ENCODE results near the gene CIZ1.
A peak's percentile ranks its signal among the peaks of the same experiment; 100 is the strongest.

Gene CIZ1

DNA sequence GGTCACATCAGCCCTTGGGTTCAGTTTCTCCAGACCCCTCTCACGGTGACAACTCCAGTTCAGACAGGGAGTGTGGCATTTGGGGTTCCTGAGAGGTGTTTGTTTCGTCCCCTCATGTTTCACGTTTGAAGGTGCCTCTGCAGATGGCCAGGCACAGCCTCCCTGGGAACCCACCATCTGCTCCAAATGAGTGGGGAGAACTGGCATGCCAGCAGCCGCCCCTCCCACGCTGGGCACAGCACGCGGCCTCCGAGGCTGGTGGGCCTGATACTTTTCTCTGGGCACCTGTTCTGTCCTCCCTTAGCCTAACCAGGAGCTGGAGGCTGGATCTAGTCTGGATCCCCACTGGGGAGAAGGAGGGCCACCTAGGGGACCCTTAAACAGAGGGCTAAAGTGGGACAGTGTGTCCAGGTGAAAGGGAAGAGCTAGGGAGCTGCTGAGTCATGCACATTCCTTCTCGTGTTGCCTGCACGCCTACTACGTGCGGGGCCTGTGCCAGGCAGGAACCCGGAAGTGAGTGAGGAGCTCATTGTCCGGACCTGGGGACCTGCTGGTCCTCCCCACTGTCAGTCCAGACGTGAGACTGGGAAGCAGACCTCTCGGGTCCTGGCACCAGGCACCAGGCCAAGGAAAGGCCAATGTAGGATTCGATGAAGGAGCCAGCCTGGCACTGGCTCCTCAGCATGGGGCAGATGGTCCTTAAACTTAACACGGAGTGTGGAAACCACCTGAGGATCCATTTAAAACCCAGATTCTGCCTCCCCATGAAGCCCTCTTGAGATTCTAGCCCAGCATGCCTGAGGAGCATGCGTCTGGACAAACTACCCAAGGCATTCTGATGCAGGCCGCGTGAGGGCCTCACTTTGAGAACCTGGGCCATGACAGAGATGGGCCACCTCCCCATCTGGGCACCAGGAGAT lies 23.5 kb upstream of the CIZ1 start:
- DNase-seq (ENCODE audit: low read depth) = no peak

DNA sequence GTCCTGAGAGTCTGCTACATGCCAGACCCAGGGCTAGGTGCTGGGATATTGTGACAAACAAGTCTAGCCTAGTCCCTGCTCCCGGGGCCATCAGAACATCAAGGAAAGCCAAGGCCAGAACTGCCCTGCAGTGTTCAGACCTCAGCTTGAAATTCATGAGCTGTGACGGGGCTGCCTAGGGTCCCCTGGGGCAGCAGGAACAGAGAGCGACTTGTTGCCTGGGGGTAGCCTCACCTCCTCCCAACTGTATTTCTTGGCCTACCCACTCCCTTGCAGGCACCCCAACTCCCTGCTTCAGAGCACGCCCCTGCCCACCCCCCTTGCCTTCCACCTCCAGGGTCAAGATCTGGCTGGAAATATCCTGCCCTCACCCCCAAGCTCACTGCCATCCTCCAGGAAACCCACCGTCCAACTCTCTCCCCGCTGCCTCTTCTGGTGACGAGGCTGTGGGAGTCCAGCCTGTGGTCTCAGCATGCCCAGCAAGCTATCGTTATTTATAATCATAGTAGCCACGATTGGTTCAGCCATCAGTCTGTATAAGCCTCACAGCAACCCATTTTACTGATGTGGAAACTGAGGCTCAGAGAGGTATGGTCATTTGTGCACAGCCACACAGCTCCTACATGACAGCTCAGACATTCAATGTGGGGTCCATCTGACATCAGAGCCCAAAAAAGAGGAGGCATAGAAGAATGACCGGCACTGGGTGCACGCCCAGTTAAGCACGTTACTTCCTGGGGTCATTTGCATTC lies 22.6 kb upstream of the CIZ1 start:
- no peak for DNase-seq (ENCODE audit: low read depth)

DNA sequence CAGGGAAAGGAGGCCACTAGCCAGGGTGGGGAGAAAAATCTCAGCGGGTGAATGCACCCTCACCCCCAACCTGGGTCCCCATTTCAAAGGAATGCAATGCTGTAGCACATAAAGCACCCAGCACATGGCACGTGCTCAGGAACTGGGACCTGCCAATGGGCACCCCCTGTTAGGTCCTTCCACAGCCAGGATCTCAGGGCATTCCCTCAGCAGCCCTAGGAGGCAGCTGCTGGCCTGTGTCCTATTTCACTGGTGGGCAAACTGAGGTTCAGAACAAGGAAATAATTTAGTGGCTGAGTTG lies 20.6 kb upstream of the CIZ1 start:
- DNase-seq (ENCODE audit: low read depth) = no peak

DNA sequence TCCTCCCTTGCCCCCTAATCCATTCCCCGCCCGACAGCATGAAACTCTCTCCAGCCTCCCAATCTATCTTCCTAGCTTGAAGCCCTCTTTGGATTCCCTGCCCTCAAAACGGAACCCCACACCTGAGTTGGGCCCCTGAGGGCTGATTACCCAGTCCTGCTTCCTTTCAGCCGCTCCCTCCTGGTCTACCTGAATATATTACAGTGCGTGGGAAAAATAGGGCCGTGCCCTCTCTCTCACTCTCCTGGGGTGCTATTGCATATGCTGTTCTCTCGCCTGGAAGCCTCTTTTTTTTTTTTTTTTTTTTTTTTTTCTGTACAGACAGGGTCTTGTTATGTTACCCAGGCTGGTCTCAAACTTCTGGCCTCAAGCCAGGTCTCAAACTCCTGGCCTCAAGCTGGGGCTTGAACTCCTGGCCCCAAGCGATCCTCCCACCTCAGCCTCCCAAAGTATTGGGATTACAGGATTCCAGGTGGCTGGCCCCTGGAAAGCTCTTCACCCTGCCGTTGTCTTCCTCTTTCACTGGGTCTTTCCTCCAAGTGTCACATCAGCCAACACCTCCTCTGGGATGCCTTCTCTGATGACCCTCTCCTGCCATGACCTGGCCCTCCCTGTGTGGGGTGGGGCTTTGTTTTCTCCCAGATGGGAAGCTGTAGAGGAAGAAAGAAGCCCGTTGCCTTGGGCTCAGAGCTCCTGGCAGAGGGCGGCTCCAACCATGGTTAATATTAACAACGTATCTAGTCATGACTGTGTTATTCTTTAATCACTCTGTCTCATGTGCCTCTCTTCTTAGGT lies 20.0 kb upstream of the CIZ1 start:
- DNase-seq (ENCODE audit: low read depth) = no peak

DNA sequence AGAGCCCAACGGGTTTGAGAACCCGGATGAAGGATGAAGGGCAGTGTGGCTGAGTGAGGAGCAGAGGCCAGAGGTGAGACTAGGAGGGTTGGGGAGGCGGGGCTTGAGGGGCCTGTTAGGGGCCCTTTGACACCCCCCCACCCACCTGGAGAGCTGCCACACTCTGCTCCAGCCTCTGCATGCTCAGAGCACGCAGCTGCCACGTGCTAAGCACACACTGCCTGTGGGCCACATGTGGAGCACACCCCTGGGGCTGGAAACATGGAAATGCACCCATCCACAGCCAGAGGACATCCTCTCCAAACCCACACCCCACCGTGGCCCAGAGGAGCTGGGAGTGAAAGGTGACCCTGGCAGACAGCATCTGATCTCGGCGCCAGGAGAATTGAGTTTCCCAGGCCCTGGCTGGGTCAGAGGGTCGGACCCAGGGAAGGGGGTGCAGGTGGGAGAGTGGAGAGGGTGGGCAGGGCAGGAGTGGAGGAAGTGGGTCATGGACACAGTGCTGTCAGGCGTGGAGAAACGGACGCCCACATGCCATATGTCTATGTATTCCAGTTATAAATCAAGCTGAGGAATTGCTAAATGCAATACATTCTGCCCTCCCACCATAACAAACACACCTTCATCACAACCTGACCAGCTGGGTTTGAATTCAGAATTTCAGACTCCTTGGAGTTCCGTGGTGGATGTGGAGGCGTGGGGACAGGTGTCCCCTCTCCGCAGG lies 17.7 kb upstream of the CIZ1 start:
- no peak for DNase-seq (ENCODE audit: low read depth)

DNA sequence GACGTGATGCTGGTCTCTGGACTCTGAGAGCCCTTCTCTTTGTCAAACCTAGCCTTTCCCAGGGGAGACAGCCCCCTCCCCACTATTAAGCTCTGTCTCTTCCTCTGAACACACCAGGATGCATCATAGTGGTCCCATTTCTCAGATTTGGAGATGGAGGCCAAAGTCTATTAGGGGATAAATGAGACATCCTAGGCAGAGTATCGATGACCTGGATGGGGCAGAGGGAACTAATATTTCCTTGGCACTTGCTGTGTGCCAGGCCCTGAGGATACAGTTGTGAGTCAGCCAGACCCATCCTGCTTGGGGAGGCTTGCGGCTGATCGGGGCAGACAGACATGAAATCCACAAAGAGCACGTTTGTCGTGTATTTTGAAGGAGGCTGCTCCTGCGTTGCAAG lies 17.0 kb upstream of the CIZ1 start:
- no peak for DNase-seq (ENCODE audit: low read depth)

DNA sequence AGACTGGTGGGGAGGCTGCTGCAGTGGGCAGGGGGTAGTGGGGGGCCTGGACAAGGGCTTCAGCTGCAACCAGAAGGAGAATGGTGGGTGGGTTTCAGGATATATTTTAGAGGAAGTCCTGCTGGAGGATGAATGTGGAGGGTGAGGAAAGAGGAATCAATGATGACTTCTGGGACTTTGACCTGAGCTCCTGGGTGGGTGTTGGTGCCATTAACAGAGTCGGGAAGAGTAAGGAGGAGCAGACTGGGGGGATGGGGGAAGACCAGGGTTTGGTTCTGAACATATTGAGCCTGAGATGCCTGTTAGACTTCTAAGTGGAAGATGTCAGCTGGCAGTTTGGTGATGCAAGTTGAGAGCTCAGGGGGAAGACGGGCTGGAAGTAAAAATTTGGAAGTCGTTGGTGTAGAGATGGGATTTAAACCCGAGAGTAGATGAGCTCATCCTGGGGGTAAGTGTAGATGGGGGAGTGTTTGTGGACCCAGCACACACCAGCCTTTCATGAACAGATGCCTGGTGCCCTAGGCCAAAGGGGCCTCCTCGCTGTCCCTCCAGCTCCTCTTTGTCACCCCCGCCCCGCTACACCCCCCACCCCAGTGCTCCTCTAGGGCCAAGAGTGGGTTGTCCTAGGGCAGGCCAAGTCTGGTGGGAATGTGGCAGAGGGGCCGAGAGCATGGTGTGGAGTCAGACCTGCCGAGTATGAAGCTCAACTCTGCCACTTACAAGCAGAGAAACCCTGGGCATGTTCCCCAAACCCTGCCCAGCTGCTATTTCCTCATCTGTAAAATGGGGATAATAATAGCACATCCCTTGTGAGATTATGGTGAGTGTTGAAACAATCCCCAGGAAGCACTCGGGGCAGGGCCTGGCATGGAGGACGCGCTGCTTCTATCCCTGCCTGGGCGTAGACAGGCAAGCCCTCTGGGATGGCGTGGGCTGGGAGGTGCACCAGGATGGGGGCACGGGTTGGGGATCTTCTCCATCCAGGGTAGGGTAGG lies 15.8 kb upstream of the CIZ1 start:
- no peak for DNase-seq (ENCODE audit: low read depth)

DNA sequence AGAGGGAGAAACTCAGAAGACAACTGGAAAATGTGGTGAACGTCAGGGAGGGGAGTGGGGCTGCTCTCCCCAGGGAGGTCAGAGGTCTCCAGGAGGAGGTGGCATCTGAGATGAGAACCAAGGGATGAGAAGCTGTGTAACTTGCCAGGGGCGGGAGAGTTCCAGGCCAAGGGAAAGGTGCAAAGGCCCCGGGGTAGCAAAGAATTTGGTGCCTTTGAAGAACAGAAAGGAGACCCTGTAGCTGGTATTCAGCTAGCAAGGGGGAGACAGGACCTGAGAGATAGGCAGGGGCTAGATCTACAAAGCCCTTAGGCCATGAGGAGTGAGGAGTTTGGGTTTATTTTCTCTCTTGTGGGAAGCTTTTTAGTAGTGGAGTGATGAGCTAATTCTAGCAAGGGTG lies 15.1 kb upstream of the CIZ1 start:
- DNase-seq (ENCODE audit: low read depth) = no peak

DNA sequence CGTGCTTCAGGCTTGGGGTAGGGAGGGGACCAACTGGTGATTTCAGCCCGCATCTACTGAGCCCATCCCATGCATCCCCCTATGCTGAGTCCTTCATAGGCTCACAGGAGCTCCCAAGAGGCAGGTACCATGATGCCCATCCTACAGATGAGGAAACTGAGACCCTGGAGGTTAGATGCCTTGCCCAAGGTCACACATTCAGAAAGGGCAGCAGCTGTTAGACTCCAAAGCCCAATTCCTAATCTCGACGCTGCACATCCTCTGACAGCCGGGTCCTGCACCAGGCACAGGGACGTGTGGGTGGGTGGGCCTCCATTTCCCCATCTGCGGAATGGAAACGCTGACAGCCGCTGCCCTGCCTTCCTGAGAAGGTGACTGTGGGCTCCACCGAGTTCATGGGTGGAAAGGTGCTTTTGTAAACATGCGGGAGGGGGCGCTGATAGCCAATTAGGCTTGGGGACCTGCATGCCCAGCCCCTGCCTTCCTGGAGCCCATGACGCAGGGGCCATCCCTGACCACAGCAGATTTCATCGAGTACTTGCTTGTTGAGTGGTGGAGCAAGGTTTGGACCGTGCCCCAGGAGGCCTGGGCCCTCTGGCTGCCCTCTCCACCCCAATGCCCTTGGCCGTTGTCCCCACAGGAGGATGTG lies 14.0 kb upstream of the CIZ1 start:
- no peak for DNase-seq (ENCODE audit: low read depth)

DNA sequence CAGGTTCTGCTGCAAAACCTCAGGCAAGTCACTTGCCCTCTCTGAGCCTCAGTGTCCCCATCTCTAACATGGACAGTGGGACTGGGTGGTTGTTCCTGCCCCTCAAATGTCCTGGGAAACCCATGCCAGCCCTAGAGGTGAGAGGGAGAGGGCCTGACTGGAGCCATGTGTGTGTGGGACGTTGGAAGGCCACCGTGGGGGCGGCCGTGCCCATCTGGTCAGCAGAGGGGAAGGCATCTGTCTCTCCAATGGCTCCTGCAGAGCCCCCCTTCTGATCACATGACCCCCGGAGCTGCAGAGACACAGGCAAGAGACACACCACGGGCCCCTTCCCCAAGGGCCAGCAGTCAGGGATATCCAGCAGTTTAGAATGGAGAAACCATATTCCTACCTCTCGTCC lies 13.5 kb upstream of the CIZ1 start:
- no peak for DNase-seq (ENCODE audit: low read depth)

DNA sequence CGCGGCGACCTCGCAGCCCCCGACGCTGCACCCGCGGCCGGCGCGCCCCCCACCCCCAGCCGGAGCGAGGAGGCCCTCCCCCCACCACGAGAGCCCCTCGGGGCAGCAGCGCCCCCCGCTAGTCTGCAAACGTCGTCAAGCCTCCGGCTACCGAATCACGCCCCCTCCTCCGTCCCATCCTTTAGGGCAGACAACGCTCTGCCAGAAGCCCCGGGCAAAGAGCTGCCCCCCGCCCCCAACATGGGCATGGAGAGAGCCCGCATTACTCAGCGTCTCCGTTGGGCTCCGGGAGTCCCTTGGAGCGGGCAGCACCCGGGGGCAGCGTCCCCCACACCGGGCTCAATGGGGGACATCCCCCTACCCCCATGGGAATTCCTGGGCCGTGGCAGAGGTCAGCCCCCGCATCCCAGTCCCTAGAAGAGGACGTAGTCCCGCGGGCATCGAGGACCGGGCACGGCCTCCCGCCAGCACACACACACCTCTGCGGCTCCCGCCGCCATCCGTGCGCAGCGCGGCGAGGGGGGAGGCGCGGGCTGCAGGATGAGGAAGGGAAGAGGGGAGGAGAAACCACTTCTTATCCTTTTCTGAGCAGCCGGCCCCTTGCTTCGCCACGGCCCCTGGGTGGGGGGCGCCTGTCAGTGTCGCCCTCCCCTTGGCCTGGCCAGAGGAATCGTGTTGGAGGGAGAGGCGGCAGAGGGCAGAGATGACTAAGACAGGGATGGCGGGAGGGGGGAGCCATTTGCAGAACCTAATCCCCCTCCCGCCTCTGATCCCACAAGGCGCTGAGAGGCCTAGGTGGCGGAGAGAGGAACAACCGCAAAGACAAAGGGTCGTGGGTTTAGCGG lies 12.6 kb upstream of the CIZ1 start:
- no peak for DNase-seq (ENCODE audit: low read depth)

DNA sequence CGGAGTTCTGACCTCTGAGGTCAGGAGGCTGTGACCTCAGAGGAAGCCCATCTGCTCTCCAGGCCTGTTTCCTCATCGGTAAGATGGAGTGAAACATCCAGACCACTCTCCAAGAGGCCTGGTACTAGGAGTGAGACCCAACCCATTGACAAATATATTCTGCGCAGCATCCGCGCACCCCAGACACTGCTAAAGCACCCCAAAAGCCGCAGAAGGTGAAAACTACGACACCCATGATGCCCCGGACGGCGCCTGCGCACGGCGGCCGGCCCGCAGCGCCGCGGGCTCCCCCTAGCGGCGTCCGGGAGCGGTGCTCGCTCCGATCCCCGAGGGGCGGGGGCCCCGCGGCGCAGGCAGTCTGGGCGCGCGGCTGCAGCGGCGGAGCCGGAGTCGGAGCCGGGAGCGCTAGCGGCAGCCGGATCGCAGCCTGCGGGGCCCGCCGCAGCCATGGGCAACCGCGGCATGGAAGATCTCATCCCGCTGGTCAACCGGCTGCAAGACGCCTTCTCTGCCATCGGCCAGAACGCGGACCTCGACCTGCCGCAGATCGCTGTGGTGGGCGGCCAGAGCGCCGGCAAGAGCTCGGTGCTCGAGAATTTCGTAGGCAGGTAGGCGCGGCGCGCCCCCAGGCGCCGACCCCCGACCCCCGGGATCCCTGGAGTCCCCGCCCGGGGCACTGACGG lies 11.8 kb upstream of the CIZ1 start, which contains the start of gene DNM1:
DNM1 (plus strand) TSS at position 356 of the 683 bp plus-strand sequence; CDS start at position 448, 92 bp downstream.
- no peak for DNase-seq (ENCODE audit: low read depth)

DNA sequence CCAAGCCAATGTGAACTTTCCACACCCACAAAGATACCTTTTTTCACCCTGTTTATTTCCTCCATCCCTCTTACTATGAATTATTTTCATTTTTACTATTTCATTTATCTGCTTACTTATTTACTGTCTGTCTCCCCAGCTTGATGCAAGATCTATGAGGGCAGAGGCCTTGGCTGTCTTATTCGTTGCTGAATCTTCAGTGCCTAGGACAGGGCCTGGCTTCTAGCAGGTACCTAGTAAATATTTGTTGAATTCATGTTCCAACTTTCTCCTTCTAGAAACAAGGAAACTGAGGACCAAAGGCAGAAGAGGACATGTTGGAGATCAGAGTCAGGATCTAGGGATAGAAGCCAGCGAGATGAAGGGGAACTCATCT lies 11.3 kb upstream of the CIZ1 start:
- DNase-seq (ENCODE audit: low read depth) = no peak

DNA sequence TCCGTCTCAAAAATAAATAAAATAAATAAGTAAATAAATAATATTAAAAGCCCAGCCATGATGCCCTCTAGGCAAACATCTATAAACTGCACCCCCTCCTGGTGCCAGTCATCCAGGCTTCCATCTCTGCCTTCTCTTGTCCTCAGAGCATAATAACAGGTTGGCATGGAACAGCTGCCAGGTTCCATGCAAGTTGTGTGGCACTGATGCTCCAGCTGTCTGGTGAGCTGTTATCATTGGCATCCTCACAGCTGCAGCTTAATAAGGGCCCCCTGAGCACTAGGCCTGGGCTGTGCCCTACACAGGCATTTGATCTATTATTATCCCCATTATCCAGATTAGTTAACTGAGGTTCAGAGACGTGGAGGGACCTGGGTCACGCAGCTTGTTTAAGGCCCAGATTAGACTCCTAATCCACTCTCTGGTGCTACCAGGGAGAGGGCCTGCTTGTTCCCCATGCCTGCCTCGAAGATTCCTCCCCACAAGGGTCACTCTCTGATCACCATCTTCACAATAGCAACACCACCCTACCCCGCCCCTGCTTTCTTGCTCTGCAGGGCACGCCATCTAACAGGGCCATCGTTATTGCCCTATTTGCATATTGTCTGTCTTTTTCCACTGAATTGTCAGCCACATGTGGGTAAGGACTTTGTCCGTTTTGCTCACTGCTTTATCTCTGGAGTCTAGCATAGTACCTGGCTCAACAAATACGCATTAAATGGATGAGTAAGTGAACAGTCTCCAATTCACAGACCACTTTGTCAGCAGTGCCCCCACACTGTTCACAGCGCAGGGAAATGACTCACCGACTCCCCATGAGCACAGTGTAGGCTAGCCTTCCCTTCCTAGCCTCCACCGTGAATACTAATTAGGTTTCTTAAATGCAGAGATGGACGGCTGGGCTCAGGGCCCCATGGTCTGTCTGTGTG lies 10.3 kb upstream of the CIZ1 start:
- DNase-seq (ENCODE audit: low read depth) = no peak

DNA sequence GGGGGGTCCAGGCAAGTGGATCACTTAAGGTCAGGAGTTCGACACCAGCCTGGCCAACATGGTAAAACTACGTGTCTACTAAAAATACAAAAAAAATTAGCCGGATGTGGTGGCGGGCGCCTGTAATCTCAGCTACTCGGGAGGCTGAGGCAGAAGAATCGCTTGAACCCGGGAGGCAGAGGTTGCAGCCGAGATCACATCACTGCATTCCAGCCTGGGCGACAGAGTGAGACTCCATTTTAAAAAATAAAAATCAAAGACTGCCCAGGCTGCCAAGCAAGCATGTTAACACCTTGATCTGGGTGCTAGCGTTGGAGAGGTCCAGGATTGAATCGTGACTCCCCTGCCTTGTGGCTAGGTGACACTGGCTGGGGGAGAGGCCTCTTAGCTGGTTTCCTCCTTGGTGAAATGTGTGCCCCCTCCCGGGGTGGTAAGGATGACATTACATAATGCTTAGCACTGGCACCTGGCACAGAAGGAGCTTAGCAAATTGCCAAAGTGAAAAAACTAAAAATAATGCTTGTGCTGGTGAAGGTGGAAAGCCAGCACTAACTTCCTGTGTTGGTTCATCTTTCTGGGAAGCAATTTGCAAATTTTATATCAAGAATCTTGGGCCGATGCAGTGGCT lies 2.2 kb upstream of the CIZ1 start:
- DNase-seq (ENCODE audit: low read depth) = no peak

DNA sequence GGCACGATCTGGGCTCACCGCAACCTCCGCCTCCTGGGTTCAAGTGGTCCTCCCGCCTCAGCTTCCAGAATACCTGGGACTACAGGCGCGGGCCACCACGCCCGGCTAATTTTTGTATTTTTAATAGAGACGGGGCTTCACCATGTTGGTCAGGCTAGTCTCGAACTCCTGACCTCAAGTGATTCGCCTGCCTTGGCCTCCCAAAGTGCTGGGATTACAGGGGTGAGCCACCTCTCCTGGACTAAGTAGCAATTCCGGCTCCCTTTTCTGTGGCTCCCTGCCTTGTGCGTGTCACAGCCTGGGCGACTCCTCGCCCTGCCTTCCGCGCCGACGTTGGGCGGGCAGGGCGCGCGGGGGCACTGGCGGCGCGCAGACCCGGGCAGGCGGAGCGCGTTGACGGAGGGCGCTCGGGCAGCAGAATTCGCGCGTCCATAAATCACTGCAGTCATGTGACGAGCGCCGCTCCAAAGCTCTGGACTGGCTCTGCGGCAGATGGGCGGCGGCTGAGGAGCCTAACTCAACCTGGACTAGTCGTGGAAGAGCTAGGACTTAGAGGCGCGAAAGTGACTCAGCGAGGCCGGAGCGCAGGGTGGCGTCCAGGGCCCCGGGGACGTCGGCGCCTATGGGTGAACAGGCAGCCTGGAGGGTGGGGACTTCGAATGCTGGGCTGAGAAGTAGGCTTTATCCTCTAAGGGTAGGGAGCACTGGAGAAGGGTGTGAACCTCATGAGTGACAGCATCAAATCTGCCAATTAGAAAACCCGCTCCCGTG lies 1.4 kb upstream of the CIZ1 start:
- DNase-seq (ENCODE audit: low read depth) = peak; percentile 73
